ENCODE measurements around the gene BTBD2.

BTBD2 gene

GRCh38 chr19:1985588-1986356 is 29.7 kb downstream of the BTBD2 start:
- no peak for DNase-seq (ENCODE audit: low read depth)

- no peak for DNase-seq (ENCODE audit: low read depth)
Observed at GRCh38 chr19:1984357-1984756, 31.2 kb downstream of the BTBD2 start.

- no peak for DNase-seq (ENCODE audit: low read depth)
Observed at GRCh38 chr19:1981253-1981652, 34.3 kb downstream of the BTBD2 start.

GRCh38 chr19:1980809-1981181 is 34.7 kb downstream of the BTBD2 start:
- no peak for DNase-seq (ENCODE audit: low read depth)

- DNase-seq (ENCODE audit: low read depth), result no peak
Observed at GRCh38 chr19:1980091-1980808, 35.3 kb downstream of the BTBD2 start.

GRCh38 chr19:1979642-1980041 is 35.9 kb downstream of the BTBD2 start:
- DNase-seq (ENCODE audit: low read depth), result no peak

GRCh38 chr19:1979017-1979416 is 36.5 kb downstream of the BTBD2 start:
- no peak for DNase-seq (ENCODE audit: low read depth)

- DNase-seq (ENCODE audit: low read depth), result no peak
Observed at GRCh38 chr19:1978346-1978894, 37.1 kb downstream of the BTBD2 start.

GRCh38 chr19:1977120-1977519 is 38.4 kb downstream of the BTBD2 start:
- DNase-seq (ENCODE audit: low read depth), result no peak

- DNase-seq (ENCODE audit: low read depth), result no peak
Observed at GRCh38 chr19:1975162-1975480, 40.4 kb downstream of the BTBD2 start.

GRCh38 chr19:1974381-1975161 is 40.9 kb downstream of the BTBD2 start:
- no peak for DNase-seq (ENCODE audit: low read depth)

GRCh38 chr19:1970806-1971502 is 44.6 kb downstream of the BTBD2 start:
- no peak for DNase-seq (ENCODE audit: low read depth)

- DNase-seq (ENCODE audit: low read depth), result no peak
Observed at GRCh38 chr19:1970003-1970805, 45.3 kb downstream of the BTBD2 start.

- no peak for DNase-seq (ENCODE audit: low read depth)
Observed at GRCh38 chr19:1969176-1970002, 46.1 kb downstream of the BTBD2 start.

GRCh38 chr19:1968279-1969175 is 47.0 kb downstream of the BTBD2 start:
- no peak for DNase-seq (ENCODE audit: low read depth)

- no peak for DNase-seq (ENCODE audit: low read depth)
Observed at GRCh38 chr19:1967087-1967608, 48.4 kb downstream of the BTBD2 start.

- no peak for DNase-seq (ENCODE audit: low read depth)
Observed at GRCh38 chr19:1962674-1963073, 52.8 kb downstream of the BTBD2 start.

- no peak for DNase-seq (ENCODE audit: low read depth)
Observed at GRCh38 chr19:1961000-1961883, 54.3 kb downstream of the BTBD2 start.

Data from stimulated activated CD8-positive, alpha-beta memory T cell treated with anti-CD3 and anti-CD28 coated beads, Interleukin-15, amount 100 ng/mL, for 1 hour (primary cell).